Stimulated activated CD4-positive, alpha-beta T cell treated with anti-CD3 and anti-CD28 coated beads, Interleukin-2, amount 100 ng/mL, for 24 hours (primary cell): ENCODE data around the gene SLC25A51.
A peak's percentile ranks its signal among the peaks of the same experiment; 100 is the strongest.

Experiments
- DNase-seq, 2 donors: peaks; one replicate each; pipeline ENCODE4 v3.0.0-alpha.2; 2020

SLC25A51 gene

GRCh38 chr9:37936376-37936775 is 32.4 kb upstream of the SLC25A51 start:
- DNase-seq: no peak

- no peak for DNase-seq
These were observed 31.2 kb upstream of the SLC25A51 start for GRCh38 chr9:37935096-37935495.

GRCh38 chr9:37931592-37931991 is 27.7 kb upstream of the SLC25A51 start:
- no peak for DNase-seq

GRCh38 chr9:37929441-37929895 is 25.5 kb upstream of the SLC25A51 start:
- no peak for DNase-seq

GRCh38 chr9:37928552-37929430 is 24.9 kb upstream of the SLC25A51 start:
- no peak for DNase-seq

- DNase-seq: no peak
These were observed 23.9 kb upstream of the SLC25A51 start for GRCh38 chr9:37927601-37928551.

- DNase-seq: no peak
These were observed 23.2 kb upstream of the SLC25A51 start for GRCh38 chr9:37927132-37927531.

- DNase-seq: no peak
These were observed 22.8 kb upstream of the SLC25A51 start for GRCh38 chr9:37926737-37927118.

- DNase-seq: no peak
These were observed 22.1 kb upstream of the SLC25A51 start for GRCh38 chr9:37925786-37926736.

GRCh38 chr9:37925006-37925405 is 21.1 kb upstream of the SLC25A51 start:
- no peak for DNase-seq

- no peak for DNase-seq
These were observed 20.6 kb upstream of the SLC25A51 start for GRCh38 chr9:37924538-37924937.

- no peak for DNase-seq
These were observed 20.0 kb upstream of the SLC25A51 start for GRCh38 chr9:37923796-37924427.

- DNase-seq: no peak
These were observed 19.3 kb upstream of the SLC25A51 start for GRCh38 chr9:37923118-37923795.

- DNase-seq: no peak
These were observed 18.6 kb upstream of the SLC25A51 start for GRCh38 chr9:37922363-37923117.

GRCh38 chr9:37921546-37922300 is 17.8 kb upstream of the SLC25A51 start:
- DNase-seq: no peak

GRCh38 chr9:37921168-37921510 is 17.2 kb upstream of the SLC25A51 start:
- no peak for DNase-seq

GRCh38 chr9:37920471-37921167 is 16.7 kb upstream of the SLC25A51 start:
- peak in 1 of 2 donors; percentile 12 for DNase-seq

GRCh38 chr9:37919956-37920335 is 16.0 kb upstream of the SLC25A51 start:
- DNase-seq: no peak

GRCh38 chr9:37919246-37919955 is 15.5 kb upstream of the SLC25A51 start:
- no peak for DNase-seq
